Trophoblast cell (in vitro differentiated cells and primary cell): Measurements from ENCODE around the gene C1orf35.

Experiments used
- DNase-seq, 2 donors: peaks; one replicate each; pipeline ENCODE4 v3.0.0-alpha.2; 2016
- H2AFZ ChIP-seq: 2 replicates; pipeline ENCODE4 v1.6.1; 2013; ENCODE audit warnings: low read length, moderate library complexity, mild to moderate bottlenecking; ENCODE audit not compliant: insufficient read depth, poor library complexity
- H2AK5ac ChIP-seq: 2 replicates; pipeline ENCODE4 v1.6.1; 2013; ENCODE audit warnings: mild to moderate bottlenecking, low read length
- H2BK120ac ChIP-seq: 2 replicates; pipeline ENCODE4 v1.6.1; 2013; ENCODE audit warnings: low read length, mild to moderate bottlenecking, moderate library complexity; ENCODE audit not compliant: insufficient read depth, poor library complexity
- H2BK12ac ChIP-seq: 2 replicates; pipeline ENCODE4 v1.6.1; 2013; ENCODE audit warnings: mild to moderate bottlenecking, low read length, moderate library complexity
- H2BK5ac ChIP-seq: 2 replicates; pipeline ENCODE4 v1.6.1; 2013; ENCODE audit warnings: low read length, low read depth, moderate library complexity, mild to moderate bottlenecking; ENCODE audit not compliant: poor library complexity
- H3K14ac ChIP-seq: 2 replicates; pipeline ENCODE4 v1.6.1; 2013; ENCODE audit warnings: mild to moderate bottlenecking, low read length
- H3K18ac ChIP-seq: 2 replicates; pipeline ENCODE4 v1.6.1; 2013; ENCODE audit warnings: mild to moderate bottlenecking, low read length
- H3K23ac ChIP-seq: 2 replicates; pipeline ENCODE4 v1.6.1; 2013; ENCODE audit warnings: low read length
- H3K27ac ChIP-seq: 2 replicates; pipeline ENCODE4 v1.5.1; 2013; ENCODE audit warnings: low read depth, mild to moderate bottlenecking, inconsistent platforms, low read length, moderate library complexity
- H3K27me3 ChIP-seq: 2 replicates; pipeline ENCODE4 v1.6.1; 2013; ENCODE audit warnings: inconsistent platforms, mild to moderate bottlenecking, low read length, moderate library complexity; ENCODE audit not compliant: insufficient read depth
- H3K36me3 ChIP-seq, 2 experiments: 1 replicate in 1 of 2; 2 replicates in 1 of 2; pipeline ENCODE4 v1.6.1; 2013; ENCODE audit warnings: low read length in 2 of 2, mild to moderate bottlenecking in 2 of 2, moderate library complexity in 1 of 2; ENCODE audit not compliant: insufficient read depth in 2 of 2, control insufficient read depth in 1 of 2
- H3K4ac ChIP-seq: 2 replicates; pipeline ENCODE4 v1.6.1; 2013; ENCODE audit warnings: low read depth, mild to moderate bottlenecking, low read length, moderate library complexity
- H3K4me1 ChIP-seq, 2 experiments: 1 replicate in 1 of 2; 2 replicates in 1 of 2; pipeline ENCODE4 v1.6.1; 2013; ENCODE audit warnings: low read length in 2 of 2, mild to moderate bottlenecking in 2 of 2, moderate library complexity in 1 of 2; ENCODE audit not compliant: insufficient read depth in 2 of 2, control insufficient read depth in 1 of 2
- H3K4me2 ChIP-seq: 2 replicates; pipeline ENCODE4 v1.6.1; 2013; ENCODE audit warnings: inconsistent platforms, mild to moderate bottlenecking, low read length, moderate library complexity
- H3K4me3 ChIP-seq: 2 replicates; pipeline ENCODE4 v1.5.1; 2013; ENCODE audit warnings: mild to moderate bottlenecking, low read depth, low read length, inconsistent platforms
- H3K79me1 ChIP-seq: one replicate; pipeline ENCODE4 v1.6.1; 2013; ENCODE audit warnings: low read length
- H3K79me2 ChIP-seq: 2 replicates; pipeline ENCODE4 v1.6.1; 2013; ENCODE audit warnings: low read length, mild to moderate bottlenecking; ENCODE audit not compliant: control insufficient read depth, insufficient read depth, poor library complexity
- H3K9ac ChIP-seq: 2 replicates; pipeline ENCODE4 v1.6.1; 2013; ENCODE audit warnings: mild to moderate bottlenecking, low read length
- H3K9me3 ChIP-seq: 2 replicates; pipeline ENCODE4 v1.6.1; 2013; ENCODE audit warnings: low read depth, mild to moderate bottlenecking, control low read depth, inconsistent platforms, low read length; ENCODE audit not compliant: insufficient read depth
- H4K12ac ChIP-seq: 2 replicates; pipeline ENCODE4 v1.6.1; 2013; ENCODE audit warnings: low read depth, mild to moderate bottlenecking, low read length, moderate library complexity
- H4K8ac ChIP-seq: 2 replicates; pipeline ENCODE4 v1.6.1; 2013; ENCODE audit warnings: low read depth, mild to moderate bottlenecking, low read length, moderate library complexity
- H4K91ac ChIP-seq: one replicate; pipeline ENCODE4 v1.6.1; 2013; ENCODE audit warnings: low read depth, mild to moderate bottlenecking, low read length, moderate library complexity
- WGBS: extraction: QIAGEN DNeasy Blood & Tissue Kit; methylation state at CpG from one replicate; pipeline ENCODE4 v1.1.7; 2013; ENCODE audit warnings: missing lambda C conversion rate; ENCODE audit not compliant: insufficient read length, insufficient coverage; ENCODE audit errors: extremely low coverage; 5-methylcytosine and 5-hydroxymethylcytosine counted together

The C1orf35 gene

DNA sequence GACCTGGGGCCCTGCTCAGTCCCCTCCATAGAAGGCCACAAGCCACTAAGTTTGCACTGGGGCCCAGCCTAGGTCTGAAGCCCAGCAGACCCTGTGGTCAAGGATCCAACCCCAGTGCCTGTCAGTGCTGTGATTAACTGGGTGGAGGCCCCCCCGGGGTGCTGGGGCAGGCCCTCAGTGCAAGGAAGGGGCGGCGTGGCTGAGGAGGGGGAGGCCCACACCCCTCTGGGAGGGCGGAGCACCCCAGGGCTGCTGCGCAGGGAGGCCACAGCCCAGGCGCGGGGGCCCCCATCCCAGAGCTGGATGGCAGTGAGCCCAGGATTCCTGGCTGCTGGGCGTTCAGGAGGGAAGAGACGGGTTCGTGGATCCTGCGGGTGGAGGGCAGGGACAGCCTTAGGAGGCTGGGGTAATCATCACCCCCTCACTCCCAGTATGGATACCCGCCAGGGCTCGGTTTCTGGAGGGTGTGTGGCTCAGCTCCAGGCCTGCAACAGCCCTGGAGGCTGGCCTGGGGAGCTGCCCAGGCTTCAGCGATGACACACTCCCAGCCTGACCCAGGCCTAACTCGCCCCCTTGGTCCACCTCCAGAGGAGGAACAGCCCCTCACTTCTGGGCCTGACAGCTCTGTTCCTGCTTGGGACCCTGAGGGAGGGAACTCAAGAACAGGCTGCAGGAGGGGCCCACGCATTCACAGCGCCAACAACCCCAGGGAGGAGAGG, 47.5 kb upstream of the C1orf35 start:
- Histone ChIP-seq H3K4me1 (peaks cover 21 to 22% of the 10 kb centered on the region in 2 experiments), H3K9me3 (peaks cover 2% of the 10 kb centered on the region), H3K9ac (no peak overlapping the region), H3K23ac (no peak overlapping the region), H2BK120ac (peak overlapping the region; percentile 61), H3K79me1 (peaks cover 11% of the 10 kb centered on the region), H3K4me3 (no peak overlapping the region), H2AFZ (peak overlapping the region; percentile 17), H3K36me3 (peaks cover 31 to 38% of the 10 kb centered on the region in 2 experiments), H2BK12ac (no peak overlapping the region), H3K14ac (peak overlapping the region; percentile 49), H3K27me3 (no peaks in the 10 kb centered on the region), H4K12ac (no peak overlapping the region), H3K4me2 (no peak overlapping the region), H3K18ac (peak overlapping the region; percentile 42), H4K8ac (no peak overlapping the region), H3K27ac (no peak overlapping the region), H3K4ac (no peak overlapping the region), H2AK5ac (peak overlapping the region; percentile 60), H2BK5ac (no peak overlapping the region), H3K79me2 (peaks cover 3% of the 10 kb centered on the region), H4K91ac (peak overlapping the region; percentile 32)
- WGBS = no CpG with 5 or more reads among the region's 17 CpGs
- DNase-seq = no peak

- Histone ChIP-seq H2BK120ac (peak overlapping the region; percentile 61), H3K79me1 (peaks cover 11% of the 10 kb centered on the region), H3K27ac (no peak overlapping the region), H3K4me3 (no peak overlapping the region), H3K9me3 (peaks cover 2% of the 10 kb centered on the region), H3K4me1 (peaks cover 21 to 22% of the 10 kb centered on the region in 2 experiments), H2BK5ac (no peak overlapping the region), H2AFZ (peak overlapping the region; percentile 17), H3K36me3 (peaks cover 36 to 42% of the 10 kb centered on the region in 2 experiments), H3K4me2 (no peak overlapping the region), H3K14ac (peak overlapping the region; percentile 49), H2AK5ac (peak overlapping the region; percentile 50), H3K23ac (no peak overlapping the region), H3K79me2 (peaks cover 3% of the 10 kb centered on the region), H3K4ac (peak overlapping the region; percentile 43), H2BK12ac (peak overlapping the region; percentile 37), H4K8ac (peak overlapping the region; percentile 17), H3K27me3 (no peaks in the 10 kb centered on the region), H3K9ac (no peak overlapping the region), H4K12ac (peak overlapping the region; percentile 16), H4K91ac (peak overlapping the region; percentile 32), H3K18ac (peak overlapping the region; percentile 42)
- DNase-seq = no peak
- no CpG with 5 or more reads among the region's 7 CpGs for WGBS
Measured at GRCh38 chr1:228150120-228150460, 47.0 kb upstream of the C1orf35 start.

DNA sequence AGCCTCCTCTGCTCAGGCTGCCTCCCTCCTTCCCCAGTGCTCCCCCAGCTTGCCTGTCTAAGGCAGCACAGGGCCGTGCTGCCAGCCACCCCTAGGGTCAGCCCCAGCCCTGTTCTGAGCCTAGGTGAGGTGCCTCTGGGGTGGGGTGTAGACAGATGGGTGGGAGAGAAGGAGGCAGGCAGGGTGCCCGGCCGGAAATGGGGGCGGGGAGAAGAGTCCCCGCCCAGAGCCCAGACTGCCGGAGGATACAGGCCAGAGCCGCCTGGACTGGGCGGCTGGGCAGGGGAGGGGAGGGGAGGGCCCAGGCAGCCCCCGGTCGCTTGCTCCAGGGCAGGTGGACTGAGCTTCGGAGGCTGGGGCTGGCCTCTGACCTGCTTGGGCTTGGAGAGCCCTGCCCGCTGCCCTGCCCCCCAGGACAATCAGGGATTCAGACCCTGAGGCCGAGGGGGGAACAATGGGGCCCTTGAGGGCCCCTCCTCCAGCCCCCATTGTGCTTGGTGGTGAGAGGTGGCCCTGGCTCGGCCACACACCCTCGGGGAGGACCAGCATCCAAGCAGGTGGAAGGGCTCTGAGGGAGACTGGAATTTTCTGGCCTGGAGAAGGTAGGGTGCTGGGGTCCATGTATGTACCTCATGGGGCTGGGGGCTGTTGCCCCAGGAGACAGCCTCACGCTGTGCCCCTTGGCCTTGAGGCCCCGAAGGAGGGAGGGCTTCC, 46.4 kb upstream of the C1orf35 start, which contains the start of gene GJC2:
Gene GJC2 (plus strand): TSS at position 525 of the 714 bp plus-strand sequence. CDS start 7,829 bp downstream, outside the sequence.
- Histone ChIP-seq H3K14ac (peak within 1 kb of the TSS; percentile 62), H3K18ac (peak within 1 kb of the TSS; percentile 82), H4K8ac (peak within 1 kb of the TSS; percentile 66), H2BK12ac (peak within 1 kb of the TSS; percentile 37), H3K9me3 (peaks cover 2% of the 10 kb centered on the region), H3K36me3 (peaks cover 37 to 42% of the 10 kb centered on the region in 2 experiments), H3K27ac (peak within 1 kb of the TSS; percentile 51), H2AFZ (peak within 1 kb of the TSS; percentile 17), H3K4me2 (no peak within 1 kb of the TSS), H2BK5ac (peak within 1 kb of the TSS; percentile 42), H3K23ac (no peak within 1 kb of the TSS), H4K91ac (peak within 1 kb of the TSS; percentile 63), H4K12ac (peak within 1 kb of the TSS; percentile 16), H3K9ac (no peak within 1 kb of the TSS), H3K79me2 (peaks cover 3% of the 10 kb centered on the region), H2AK5ac (peak within 1 kb of the TSS; percentile 80), H3K4me1 (peaks cover 21 to 22% of the 10 kb centered on the region in 2 experiments), H2BK120ac (peak within 1 kb of the TSS; percentile 61), H3K4me3 (no peak within 1 kb of the TSS), H3K79me1 (peaks cover 11% of the 10 kb centered on the region), H3K4ac (peak within 1 kb of the TSS; percentile 43), H3K27me3 (no peaks in the 10 kb centered on the region)
- DNase-seq = no peak
- WGBS = no CpG with 5 or more reads among the region's 17 CpGs

DNA sequence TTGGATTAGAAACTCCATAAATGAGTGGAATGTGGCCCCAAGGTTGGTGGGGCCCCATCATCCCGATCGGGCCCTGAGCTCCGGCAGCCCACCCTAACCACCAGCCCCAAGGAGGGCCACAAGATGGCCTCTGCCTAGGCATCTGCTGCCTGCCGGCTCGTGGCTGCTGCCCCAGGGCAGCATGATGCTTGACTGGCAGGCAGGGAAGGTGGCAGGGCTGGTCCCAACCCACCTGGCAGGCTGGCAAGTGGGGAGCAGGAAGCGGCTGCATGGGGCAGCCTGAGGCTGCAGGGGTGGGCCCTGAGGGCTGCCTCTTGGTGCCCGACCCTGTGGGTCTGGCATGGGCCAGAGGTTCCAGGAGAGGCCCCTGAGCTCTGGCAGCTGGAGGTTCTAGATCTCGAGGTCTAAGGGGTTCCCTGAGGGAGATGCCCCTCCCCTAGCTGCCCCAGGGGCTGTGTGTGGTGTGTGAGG, 45.8 kb upstream of the C1orf35 start:
- H2AFZ ChIP-seq = no peak overlapping the region
- H2BK12ac ChIP-seq = peak overlapping the region; percentile 13
- peak overlapping the region; percentile 80 for H2AK5ac ChIP-seq
- H3K14ac ChIP-seq = peak overlapping the region; percentile 62
- no peak overlapping the region for H3K4ac ChIP-seq
- peak overlapping the region; percentile 15 for H3K27ac ChIP-seq
- H3K9me3 ChIP-seq = peaks cover 4% of the 10 kb centered on the region
- peak overlapping the region; percentile 35 for H2BK120ac ChIP-seq
- no peaks in the 10 kb centered on the region for H3K27me3 ChIP-seq
- H2BK5ac ChIP-seq = peak overlapping the region; percentile 42
- no CpG with 5 or more reads among the region's 8 CpGs for WGBS
- no peak overlapping the region for H3K4me2 ChIP-seq
- peak overlapping the region; percentile 63 for H4K91ac ChIP-seq
- peaks cover 3% of the 10 kb centered on the region for H3K79me2 ChIP-seq
- peaks cover 22 to 23% of the 10 kb centered on the region in 2 experiments for H3K4me1 ChIP-seq
- peak overlapping the region; percentile 66 for H4K8ac ChIP-seq
- H3K9ac ChIP-seq = no peak overlapping the region
- H3K18ac ChIP-seq = peak overlapping the region; percentile 82
- no peak for DNase-seq
- peak overlapping the region; percentile 13 for H4K12ac ChIP-seq
- H3K4me3 ChIP-seq = no peak overlapping the region
- no peak overlapping the region for H3K23ac ChIP-seq
- peaks cover 37 to 42% of the 10 kb centered on the region in 2 experiments for H3K36me3 ChIP-seq
- peaks cover 11% of the 10 kb centered on the region for H3K79me1 ChIP-seq
